ENCODE data around the gene KRT39.

DNA sequence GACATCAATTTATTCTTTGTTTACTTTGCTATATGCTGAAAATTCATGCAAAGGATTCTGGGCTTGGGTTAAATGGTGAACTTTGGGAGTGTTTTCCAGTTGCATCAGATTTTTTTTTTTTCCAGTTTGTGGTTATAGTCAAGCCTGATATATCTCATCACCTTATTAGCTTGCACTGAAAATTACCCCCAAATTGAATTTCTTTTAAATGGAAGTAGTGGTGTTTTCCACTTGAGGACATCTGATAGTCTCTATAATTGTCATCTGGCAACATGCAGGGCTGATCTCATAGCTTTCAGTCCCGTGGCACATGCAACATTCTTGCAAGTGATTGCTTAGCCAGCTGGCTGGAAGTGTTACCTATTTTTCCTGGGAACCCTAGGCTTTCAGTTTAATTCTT is 46.9 kb upstream of the KRT39 start:
- TF ChIP-seq, protein P1, sequence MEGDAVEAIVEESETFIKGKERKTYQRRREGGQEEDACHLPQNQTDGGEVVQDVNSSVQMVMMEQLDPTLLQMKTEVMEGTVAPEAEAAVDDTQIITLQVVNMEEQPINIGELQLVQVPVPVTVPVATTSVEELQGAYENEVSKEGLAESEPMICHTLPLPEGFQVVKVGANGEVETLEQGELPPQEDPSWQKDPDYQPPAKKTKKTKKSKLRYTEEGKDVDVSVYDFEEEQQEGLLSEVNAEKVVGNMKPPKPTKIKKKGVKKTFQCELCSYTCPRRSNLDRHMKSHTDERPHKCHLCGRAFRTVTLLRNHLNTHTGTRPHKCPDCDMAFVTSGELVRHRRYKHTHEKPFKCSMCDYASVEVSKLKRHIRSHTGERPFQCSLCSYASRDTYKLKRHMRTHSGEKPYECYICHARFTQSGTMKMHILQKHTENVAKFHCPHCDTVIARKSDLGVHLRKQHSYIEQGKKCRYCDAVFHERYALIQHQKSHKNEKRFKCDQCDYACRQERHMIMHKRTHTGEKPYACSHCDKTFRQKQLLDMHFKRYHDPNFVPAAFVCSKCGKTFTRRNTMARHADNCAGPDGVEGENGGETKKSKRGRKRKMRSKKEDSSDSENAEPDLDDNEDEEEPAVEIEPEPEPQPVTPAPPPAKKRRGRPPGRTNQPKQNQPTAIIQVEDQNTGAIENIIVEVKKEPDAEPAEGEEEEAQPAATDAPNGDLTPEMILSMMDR (IDR thresholded peaks at IDR 0.05), result no peak
- no peak for TF ChIP-seq REST (IDR thresholded peaks at IDR 0.05; ENCODE audit: insufficient read depth in 1 of 2, low read depth in 2 of 2, low read length in 1 of 2)
